AG09319 (cell line): ENCODE results near the gene PRKCD.
"Not testable (repeated sequence)": the region's sequence is repeated elsewhere in the genome, so short reads cannot be mapped to it uniquely, and the experiment has no call there.

Experiments
- DNase-seq: peaks from one replicate; pipeline ENCODE4 v3.0.0-alpha.2; 2010; ENCODE audit warnings: low read depth; ENCODE audit errors: extremely low read depth
- CTCF ChIP-seq: IDR thresholded peaks from 2 replicates; pipeline ENCODE4 v1.5.1; 2011; ENCODE audit warnings: low read depth, mild to moderate bottlenecking, inconsistent platforms, low read length, moderate library complexity

Gene PRKCD

GRCh38 chr3:53147151-53147902 is 13.7 kb upstream of the PRKCD start:
- DNase-seq = no peak
- no peak for TF ChIP-seq CTCF

DNA sequence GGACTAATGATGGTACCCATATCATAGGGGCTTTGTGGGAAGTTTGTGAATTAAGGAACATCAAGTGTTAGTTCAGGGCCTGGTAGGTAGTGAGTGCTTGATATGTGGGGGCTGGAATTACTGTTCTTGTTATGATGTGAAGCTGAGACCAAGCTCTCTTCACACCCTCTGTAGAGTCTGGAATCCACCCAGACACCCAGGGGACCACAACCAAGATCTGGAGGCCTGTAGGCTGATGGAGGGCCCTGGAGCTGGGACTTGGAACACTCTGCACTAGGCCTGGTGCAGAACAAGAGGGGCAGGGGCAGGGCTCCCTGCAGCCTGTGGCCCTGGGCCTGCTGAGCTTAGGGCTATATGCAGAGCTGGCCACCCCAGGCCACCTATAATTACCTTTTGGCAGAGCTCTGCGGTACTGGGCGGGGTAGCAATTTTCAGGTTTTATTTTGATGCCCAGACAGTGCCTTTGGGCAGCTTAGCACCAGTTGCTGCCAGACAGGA is 13.1 kb upstream of the PRKCD start:
- TF ChIP-seq CTCF = no peak
- DNase-seq = no peak

DNA sequence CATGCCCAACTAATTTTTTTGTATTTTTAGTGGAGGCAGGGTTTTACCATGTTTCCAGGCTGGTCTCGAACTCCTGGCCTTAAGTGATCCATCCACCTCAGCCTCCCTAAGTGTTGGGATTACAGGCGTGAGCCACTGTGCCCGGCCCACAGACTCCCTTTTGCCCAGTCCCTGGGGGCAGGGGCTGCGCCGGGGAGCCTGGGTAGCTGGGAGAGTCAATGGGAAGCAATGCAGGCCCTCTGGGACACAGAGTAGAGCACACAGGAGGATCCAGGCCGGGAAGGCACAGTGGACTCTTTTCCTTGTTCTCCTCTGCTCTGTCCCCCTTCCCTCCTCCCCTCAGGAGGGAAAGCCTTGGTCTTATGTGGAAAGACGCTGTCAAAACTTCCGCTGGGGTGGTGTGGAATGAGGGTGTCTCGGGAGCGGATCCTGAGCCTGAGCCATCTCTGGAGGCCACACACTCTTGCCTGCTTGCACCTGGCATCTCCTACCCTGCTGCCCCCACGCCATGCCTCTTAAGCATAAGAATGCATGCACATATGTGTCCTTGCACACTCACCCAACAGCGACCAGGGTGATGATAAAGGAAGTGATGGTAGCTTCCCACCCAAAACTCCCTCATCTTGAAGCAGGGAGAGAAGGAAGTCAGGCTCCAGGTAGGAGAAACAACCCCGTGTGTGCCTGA is 11.9 kb upstream of the PRKCD start:
- no peak for DNase-seq
- TF ChIP-seq CTCF = no peak

GRCh38 chr3:53149699-53150098 is 11.3 kb upstream of the PRKCD start:
- no peak for TF ChIP-seq CTCF
- no peak for DNase-seq

DNA sequence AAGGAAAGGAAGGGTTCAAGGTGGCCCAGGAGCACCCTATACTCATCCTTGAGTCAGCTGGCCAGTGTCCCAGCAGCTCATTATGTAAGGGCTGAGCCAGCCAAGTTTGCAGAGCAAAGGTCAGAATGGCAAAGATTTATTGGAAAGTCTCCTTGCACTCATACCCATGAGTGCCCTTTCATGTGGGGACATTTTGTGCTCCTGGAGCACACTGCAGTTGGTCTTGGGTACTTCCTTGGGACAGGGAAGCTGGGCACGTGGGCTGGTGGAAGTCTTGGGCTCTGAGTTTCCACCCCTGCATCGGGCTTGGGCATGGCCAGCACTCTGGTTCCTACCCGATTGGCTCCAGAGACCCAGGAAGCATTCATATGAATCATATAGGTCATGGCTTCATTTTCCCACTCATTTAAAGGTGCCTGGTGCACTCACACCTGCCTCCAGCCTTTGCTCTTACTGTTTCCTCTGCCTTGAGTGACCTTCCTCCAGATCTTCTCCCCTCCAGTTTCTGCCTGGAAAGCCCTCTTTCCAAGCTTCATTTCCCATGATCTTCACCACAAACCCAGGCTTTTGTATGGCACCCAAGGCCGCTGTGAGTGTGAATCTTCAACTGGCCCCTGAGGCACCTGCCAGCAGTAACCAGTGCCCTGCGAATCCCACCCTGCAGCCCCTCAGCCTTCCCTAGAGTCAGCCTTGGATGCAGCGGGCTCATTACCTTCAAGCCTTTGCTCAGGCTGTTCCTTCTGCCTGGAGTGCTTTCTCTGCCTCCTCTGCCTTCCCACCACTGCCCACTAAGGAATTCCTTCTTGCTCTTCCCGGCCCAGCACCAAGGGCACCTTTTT is 10.5 kb upstream of the PRKCD start:
- DNase-seq = no peak
- no peak for TF ChIP-seq CTCF

DNA sequence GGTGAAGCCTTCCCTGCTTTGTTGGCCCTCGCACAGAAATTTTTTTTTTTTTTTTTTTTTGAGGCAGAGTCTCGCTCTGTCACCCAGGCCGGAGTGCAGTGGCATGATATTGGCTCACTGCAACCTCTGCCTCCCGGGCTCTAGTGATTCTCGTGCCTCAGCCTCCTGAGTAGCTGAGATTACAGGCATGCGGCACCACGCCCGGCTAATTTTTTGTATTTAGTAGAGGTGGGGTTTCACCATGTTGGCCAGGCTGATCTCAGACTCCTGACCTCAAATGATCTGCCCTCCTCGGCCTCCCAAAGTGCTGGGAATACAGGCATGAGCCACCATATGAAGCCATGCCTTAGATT is 9.9 kb upstream of the PRKCD start:
- DNase-seq = not testable (repeated sequence)

DNA sequence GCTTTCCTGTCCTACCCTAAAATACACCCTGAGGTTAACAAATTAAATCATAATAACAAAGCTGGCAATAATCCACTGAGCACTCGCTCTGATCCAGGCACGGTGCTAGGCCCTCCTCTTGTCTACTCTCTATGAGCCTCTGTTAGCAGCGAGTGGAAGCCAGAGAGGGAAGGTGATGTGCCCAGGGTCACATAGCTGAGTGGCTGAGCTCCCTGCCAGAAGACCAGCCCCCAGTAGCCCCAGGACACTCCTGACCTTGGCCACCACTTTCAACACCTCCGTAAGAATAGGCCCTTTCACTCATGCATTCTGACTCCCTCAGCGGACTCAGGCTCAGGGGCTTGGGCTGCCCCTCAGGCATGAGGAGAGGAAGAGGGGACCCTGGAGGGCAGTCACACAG is 9.5 kb upstream of the PRKCD start:
- TF ChIP-seq CTCF = no peak

More for the DNA sequence above, 9.5 kb upstream of the PRKCD start:
- no peak for DNase-seq
